Prostate gland (tissue), 2 donors: ENCODE data around the gene TIMM8B. TPM values are rescaled to one million over a fixed set of nuclear protein-coding genes. Genes with fewer than 3 reads are reported as not detected.
A peak's percentile ranks its signal among the peaks of the same experiment; 100 is the strongest.
"Not testable (repeated sequence)": the region's sequence is repeated elsewhere in the genome, so short reads cannot be mapped to it uniquely, and the experiment has no call there.

Source experiments
- DNase-seq: peaks from one replicate; pipeline ENCODE4 v3.0.0-alpha.2; 2019; ENCODE audit warnings: low spot score
- H3K27ac ChIP-seq, 2 donors: fragments of 200-600 bp; sonication (generic); 2 replicates each; pipeline ENCODE4 v1.5.1; 2017 to 2019
- H3K27me3 ChIP-seq: fragments of 200-600 bp; sonication (generic); replicated peaks from 2 replicates; pipeline ENCODE4 v1.5.1; 2019; ENCODE audit not compliant: insufficient read depth
- H3K36me3 ChIP-seq, 2 donors: fragments of 200-600 bp; sonication (generic); 1 replicate in 1 of 2; 2 replicates in 1 of 2; pipeline versions ENCODE4 v1.5.1 to v1.8.1; 2017 to 2019
- H3K4me1 ChIP-seq: fragments of 200-600 bp; sonication (generic); replicated peaks from 2 replicates; pipeline ENCODE4 v1.5.1; 2019
- H3K4me3 ChIP-seq, 2 donors: fragments of 200-600 bp; sonication (generic); 2 replicates each; pipeline ENCODE4 v1.5.1; 2017 to 2019
- H3K9me3 ChIP-seq: fragments of 200-600 bp; sonication (generic); 2 replicates; pipeline ENCODE4 v1.5.1; 2017
- POLR2A ChIP-seq: fragments of 450-650 bp; IDR thresholded peaks from one replicate; pipeline ENCODE4 v1.6.1; 2016; ENCODE audit warnings: antibody characterized with exemption, mild to moderate bottlenecking
- POLR2AphosphoS5 ChIP-seq: sonication (generic); formaldehyde crosslinking; IDR thresholded peaks from one replicate; pipeline ENCODE4 v1.6.1; 2017; ENCODE audit warnings: antibody characterized with exemption
- WGBS: methylation state at CpG from one replicate; pipeline ENCODE4 v1.1.5; 2018; 5-methylcytosine and 5-hydroxymethylcytosine counted together
- intact Hi-C: fragments of 100-400 bp; cut with DNase I; formaldehyde crosslinking; loops from one replicate; pipeline ENCODE4 v1.14.2; 2022
- total RNA-seq, 2 donors: library from RNA; depleted of rRNA; stranded (reverse); fragments of >200 nt; gene quantifications; one replicate each; pipeline ENCODE4 v1.1.0, GENCODE V29; 2016
- TF ChIP-seq, protein P1 (sequence below), 4 experiments: fragments of 200-600 bp in 2 of 4; fragments of 450-650 bp in 2 of 4; sonication (generic) in 2 of 4; IDR thresholded peaks; 1 replicate in 3 of 4; 2 replicates in 1 of 4; pipeline ENCODE4 v1.5.1; 2016 to 2019; ENCODE audit warnings: antibody characterized with exemption in 4 of 4, mild to moderate bottlenecking in 2 of 4, moderate library complexity in 2 of 4

The TIMM8B gene
- total RNA-seq, 2 donors from 2014 or later: 43.1 to 49.5 TPM

DNA sequence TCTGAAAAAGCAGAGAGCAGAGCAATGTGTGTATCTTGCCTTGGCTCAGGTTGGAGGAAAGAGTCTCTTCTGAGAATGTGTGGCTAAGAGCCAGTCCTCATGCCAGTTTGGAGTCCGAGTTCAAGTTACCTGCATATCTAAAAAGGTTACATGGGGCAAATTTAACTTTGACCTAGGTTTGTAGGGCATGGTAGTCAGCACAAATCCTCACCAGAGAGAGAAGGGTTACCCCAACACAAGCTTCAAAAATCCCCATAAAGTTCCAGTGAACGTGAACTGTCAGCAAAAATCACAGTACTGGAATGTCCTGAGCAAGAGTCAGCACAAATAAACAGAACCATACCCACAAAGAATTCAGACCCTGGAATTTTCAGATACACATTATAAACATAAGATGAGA, 13.9 kb upstream of the TIMM8B start:
- WGBS: 47% methylated on average over 2 of the region's 2 CpGs
- no peak for TF ChIP-seq POLR2A
- Histone ChIP-seq H3K4me1 (no peaks in the 10 kb centered on the region), H3K27me3 (no peaks in the 10 kb centered on the region), H3K36me3 (no peaks in the 10 kb centered on the region), H3K27ac (no peak overlapping the region), H3K4me3 (no peak overlapping the region), H3K9me3 (no peaks in the 10 kb centered on the region)
- no peak for DNase-seq
- intact Hi-C loops: no loop called here

GRCh38 chr11:112097734-112098528, 11.4 kb upstream of the TIMM8B start:
- H3K27me3 ChIP-seq: no peaks in the 10 kb centered on the region
- no peaks in the 10 kb centered on the region for H3K9me3 ChIP-seq
- H3K4me3 ChIP-seq: no peak overlapping the region
- no peaks in the 10 kb centered on the region for H3K36me3 ChIP-seq
- intact Hi-C loops: no loop called here
- TF ChIP-seq, protein P1, sequence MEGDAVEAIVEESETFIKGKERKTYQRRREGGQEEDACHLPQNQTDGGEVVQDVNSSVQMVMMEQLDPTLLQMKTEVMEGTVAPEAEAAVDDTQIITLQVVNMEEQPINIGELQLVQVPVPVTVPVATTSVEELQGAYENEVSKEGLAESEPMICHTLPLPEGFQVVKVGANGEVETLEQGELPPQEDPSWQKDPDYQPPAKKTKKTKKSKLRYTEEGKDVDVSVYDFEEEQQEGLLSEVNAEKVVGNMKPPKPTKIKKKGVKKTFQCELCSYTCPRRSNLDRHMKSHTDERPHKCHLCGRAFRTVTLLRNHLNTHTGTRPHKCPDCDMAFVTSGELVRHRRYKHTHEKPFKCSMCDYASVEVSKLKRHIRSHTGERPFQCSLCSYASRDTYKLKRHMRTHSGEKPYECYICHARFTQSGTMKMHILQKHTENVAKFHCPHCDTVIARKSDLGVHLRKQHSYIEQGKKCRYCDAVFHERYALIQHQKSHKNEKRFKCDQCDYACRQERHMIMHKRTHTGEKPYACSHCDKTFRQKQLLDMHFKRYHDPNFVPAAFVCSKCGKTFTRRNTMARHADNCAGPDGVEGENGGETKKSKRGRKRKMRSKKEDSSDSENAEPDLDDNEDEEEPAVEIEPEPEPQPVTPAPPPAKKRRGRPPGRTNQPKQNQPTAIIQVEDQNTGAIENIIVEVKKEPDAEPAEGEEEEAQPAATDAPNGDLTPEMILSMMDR (IDR thresholded peaks at IDR 0.05): no peak
- TF ChIP-seq POLR2AphosphoS5: no peak
- TF ChIP-seq POLR2A: no peak
- DNase-seq: no peak
- 90% methylated on average over 11 of the region's 11 CpGs for WGBS
- no peak overlapping the region for H3K27ac ChIP-seq
- no peaks in the 10 kb centered on the region for H3K4me1 ChIP-seq

GRCh38 chr11:112096194-112096593, 9.6 kb upstream of the TIMM8B start:
- Histone ChIP-seq H3K4me1 (no peaks in the 10 kb centered on the region), H3K9me3 (no peaks in the 10 kb centered on the region), H3K27me3 (no peaks in the 10 kb centered on the region), H3K27ac (no peak overlapping the region), H3K4me3 (no peak overlapping the region), H3K36me3 (peaks cover 0 to 1% of the 10 kb centered on the region in 2 donors)
- no peak for DNase-seq
- no peak for TF ChIP-seq POLR2AphosphoS5
- TF ChIP-seq POLR2A: no peak
- TF ChIP-seq, protein P1 (IDR thresholded peaks at IDR 0.05): no peak
- intact Hi-C loops: no loop called here

GRCh38 chr11:112095302-112095701, 8.7 kb upstream of the TIMM8B start:
- H3K27me3 ChIP-seq, DNase-seq, H3K27ac ChIP-seq, H3K9me3 ChIP-seq, intact Hi-C loops, H3K4me3 ChIP-seq, H3K4me1 ChIP-seq, H3K36me3 ChIP-seq: not testable (repeated sequence)
- 95% methylated on average over 2 of the region's 2 CpGs for WGBS

DNA sequence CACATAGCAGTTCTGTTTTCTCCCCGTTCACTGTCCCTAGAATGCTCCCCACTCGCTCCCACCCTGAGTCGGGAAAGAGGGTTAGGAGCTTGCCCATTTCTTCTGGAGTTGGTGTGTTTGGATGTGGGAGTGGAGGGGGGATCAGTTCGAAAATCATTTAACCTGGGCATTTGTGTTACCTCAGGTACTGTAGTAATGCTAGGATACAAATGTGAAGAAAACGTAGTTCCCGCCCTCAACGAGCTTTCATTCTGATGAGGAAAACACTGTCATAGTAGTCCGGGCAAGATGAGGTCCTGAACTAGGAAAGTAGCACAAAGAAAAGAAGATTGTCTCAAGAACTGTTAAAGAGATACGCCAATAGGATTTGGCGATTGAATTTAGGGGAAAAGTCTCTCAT, 656 bp upstream of the TIMM8B start:
- intact Hi-C loops: loop anchor here (5.0 kb wide), 2 partner anchors 155 to 210 kb away; partner anchors contain the start of genes CFAP68 and FDXACB1

More for the DNA sequence above, 656 bp upstream of the TIMM8B start:
- DNase-seq: no peak
- peak overlapping the region; percentile 64 to 78 for H3K27ac ChIP-seq
- WGBS: 15% methylated on average over 10 of the region's 10 CpGs
- TF ChIP-seq POLR2A: no peak
- TF ChIP-seq POLR2AphosphoS5: no peak
- TF ChIP-seq, protein P1 (IDR thresholded peaks at IDR 0.05): no peak
- H3K36me3 ChIP-seq: peaks cover 4 to 10% of the 10 kb centered on the region in 2 donors
- no peaks in the 10 kb centered on the region for H3K9me3 ChIP-seq
- no peaks in the 10 kb centered on the region for H3K27me3 ChIP-seq
- peak overlapping the region; percentile 61 to 65 for H3K4me3 ChIP-seq
- no peaks in the 10 kb centered on the region for H3K4me1 ChIP-seq
